H1 (cell line): ENCODE measurements around the gene COX10. TPM values are rescaled to one million over a fixed set of nuclear protein-coding genes. Genes with fewer than 3 reads are reported as not detected.

Experiments
- CTCF ChIA-PET: fragments of 300-600 bp; sonication (Branson Sonifier 250); formaldehyde crosslinking; loops from one replicate; lab custom pipeline; 2021; ENCODE audit not compliant: partially characterized antibody; lab: Charles Lee
- POLR2A ChIA-PET: fragments of 300-600 bp; sonication (Branson Sonifier 250); formaldehyde crosslinking; loops from one replicate; lab custom pipeline; 2021; ENCODE audit warnings: inconsistent platforms; ENCODE audit not compliant: partially characterized antibody; lab: Charles Lee
- DNase-seq, 2 experiments: peaks; one replicate each; pipeline versions ENCODE4 v3.0.0 to v3.0.0-alpha.2; 2010 to 2022; ENCODE audit warnings: low spot score in 2 of 2, low read depth in 1 of 2, mixed read lengths in 1 of 2
- FAIRE-seq: peaks from 2 replicates; lab custom pipeline; 2011; peaks lifted over from hg19 to GRCh38; lab: Jason Lieb, UNC
- H2AFZ ChIP-seq: 2 replicates; pipeline ENCODE4 v1.8.1; 2012; ENCODE audit warnings: low read length, inconsistent platforms
- H2AK5ac ChIP-seq: 2 replicates; pipeline ENCODE4 v1.6.1; 2013; ENCODE audit warnings: low read depth, low read length
- H2BK120ac ChIP-seq: replicated peaks from 2 replicates; pipeline ENCODE3; 2013; ENCODE audit warnings: low read depth, low read length, inconsistent platforms
- H2BK12ac ChIP-seq: 2 replicates; pipeline ENCODE4 v1.6.1; 2013; ENCODE audit warnings: low read depth, low read length
- H2BK15ac ChIP-seq: 2 replicates; pipeline ENCODE4 v1.6.1; 2013; ENCODE audit warnings: low read length
- H2BK20ac ChIP-seq: 2 replicates; pipeline ENCODE4 v1.6.1; 2013; ENCODE audit warnings: low read length
- H2BK5ac ChIP-seq: 2 replicates; pipeline ENCODE4 v1.6.1; 2013; ENCODE audit warnings: low read depth, low read length
- H3K14ac ChIP-seq: 2 replicates; pipeline ENCODE4 v1.6.1; 2013; ENCODE audit warnings: inconsistent platforms; ENCODE audit not compliant: insufficient read length
- H3K18ac ChIP-seq: 2 replicates; pipeline ENCODE4 v1.6.1; 2013; ENCODE audit warnings: low read length; ENCODE audit errors: extremely low read depth
- H3K23ac ChIP-seq: 2 replicates; pipeline ENCODE4 v1.6.1; 2013; ENCODE audit warnings: inconsistent platforms; ENCODE audit not compliant: insufficient read length
- H3K23me2 ChIP-seq: 2 replicates; pipeline ENCODE4 v1.6.1; 2013; ENCODE audit warnings: low read depth, low read length
- H3K27ac ChIP-seq: 2 replicates; pipeline ENCODE4 v1.6.1; 2011; ENCODE audit warnings: low read depth, low read length, inconsistent platforms
- H3K27me3 ChIP-seq, 4 experiments: replicated peaks in 1 of 4; 1 replicate in 1 of 4; 2 replicates in 3 of 4; pipeline versions ENCODE4 v1.6.1 to v1.8.1; 2011 to 2013; ENCODE audit warnings: low read length in 3 of 4, mild to moderate bottlenecking in 3 of 4, inconsistent platforms in 2 of 4, mixed read lengths in 2 of 4, moderate library complexity in 1 of 4; ENCODE audit not compliant: control insufficient read depth in 3 of 4, insufficient read depth in 3 of 4; ENCODE audit errors: extremely low read depth in 1 of 4
- H3K36me3 ChIP-seq, 4 experiments: 2 replicates each; pipeline versions ENCODE4 v1.6.1 to v1.8.1; 2011 to 2013; ENCODE audit warnings: mild to moderate bottlenecking in 4 of 4, low read length in 3 of 4, moderate library complexity in 2 of 4, control low read depth in 1 of 4, inconsistent platforms in 1 of 4; ENCODE audit not compliant: insufficient read depth in 4 of 4, control insufficient read depth in 2 of 4
- H3K4ac ChIP-seq: replicated peaks from 2 replicates; pipeline ENCODE3; 2013; ENCODE audit warnings: low read length, low read depth, mixed read lengths, inconsistent platforms; ENCODE audit not compliant: insufficient read length
- H3K4me1 ChIP-seq, 4 experiments: replicated peaks in 1 of 4; 1 replicate in 1 of 4; 2 replicates in 3 of 4; pipeline versions ENCODE4 v1.6.1 to v1.8.1; 2011 to 2013; ENCODE audit warnings: low read length in 3 of 4, inconsistent platforms in 2 of 4, mixed read lengths in 1 of 4; ENCODE audit not compliant: insufficient read depth in 4 of 4, control insufficient read depth in 3 of 4
- H3K4me2 ChIP-seq, 2 experiments: 2 replicates each; pipeline versions ENCODE4 v1.6.1 to v1.8.1; 2011 to 2013; ENCODE audit warnings: low read depth in 2 of 2, low read length in 2 of 2, control low read depth in 1 of 2, inconsistent platforms in 1 of 2, mild to moderate bottlenecking in 1 of 2; ENCODE audit not compliant: insufficient read depth in 1 of 2
- H3K4me3 ChIP-seq, 4 experiments: fragments of 200-600, 300-600 bp in 1 of 4; sonication (generic), shearing (Covaris generic), sonication (Bioruptor Twin) in 1 of 4; 2 replicates each; pipeline versions ENCODE4 v1.5.1 to v1.8.1; 2011 to 2016; ENCODE audit warnings: low read length in 4 of 4, low read depth in 3 of 4, control low read depth in 2 of 4, inconsistent platforms in 2 of 4, mild to moderate bottlenecking in 2 of 4, mixed read lengths in 1 of 4, moderate library complexity in 1 of 4; ENCODE audit not compliant: insufficient read depth in 2 of 4; ENCODE audit errors: extremely low read depth in 1 of 4
- H3K56ac ChIP-seq: replicated peaks from 2 replicates; pipeline ENCODE3; 2013; ENCODE audit warnings: low read depth, mild to moderate bottlenecking, mixed read lengths, low read length, inconsistent platforms; ENCODE audit not compliant: insufficient read length
- H3K79me1 ChIP-seq: 2 replicates; pipeline ENCODE4 v1.6.1; 2013; ENCODE audit warnings: low read depth, low read length, control low read depth
- H3K79me2 ChIP-seq, 2 experiments: 2 replicates each; pipeline versions ENCODE4 v1.6.1 to v1.8.1; 2012 to 2013; ENCODE audit warnings: low read length in 2 of 2, mild to moderate bottlenecking in 2 of 2, inconsistent platforms in 1 of 2; ENCODE audit not compliant: insufficient read depth in 2 of 2, control insufficient read depth in 1 of 2
- H3K9ac ChIP-seq, 4 experiments: replicated peaks in 1 of 4; 1 replicate in 1 of 4; 2 replicates in 3 of 4; pipeline versions ENCODE4 v1.6.1 to v1.8.1; 2011 to 2013; ENCODE audit warnings: low read depth in 3 of 4, low read length in 3 of 4, control low read depth in 2 of 4, mild to moderate bottlenecking in 2 of 4, moderate library complexity in 2 of 4, inconsistent platforms in 1 of 4; ENCODE audit errors: extremely low read depth in 1 of 4
- H3K9me3 ChIP-seq, 2 experiments: 2 replicates each; pipeline versions ENCODE4 v1.6.1 to v1.8.1; 2012 to 2013; ENCODE audit warnings: mild to moderate bottlenecking in 2 of 2, moderate library complexity in 2 of 2, control low read depth in 1 of 2, inconsistent platforms in 1 of 2, low read depth in 1 of 2, low read length in 1 of 2, mixed read lengths in 1 of 2; ENCODE audit not compliant: insufficient read depth in 2 of 2
- H4K20me1 ChIP-seq, 2 experiments: replicated peaks in 1 of 2; 2 replicates each; pipeline versions ENCODE3 to v1.8.1; 2011 to 2013; ENCODE audit warnings: inconsistent platforms in 2 of 2, low read length in 2 of 2, mild to moderate bottlenecking in 1 of 2; ENCODE audit not compliant: insufficient read depth in 2 of 2, control insufficient read depth in 1 of 2
- H4K5ac ChIP-seq: 2 replicates; pipeline ENCODE4 v1.6.1; 2013; ENCODE audit warnings: low read length, low read depth, mixed read lengths, inconsistent platforms; ENCODE audit not compliant: insufficient read length
- H4K8ac ChIP-seq: 2 replicates; pipeline ENCODE4 v1.8.0; 2013; ENCODE audit warnings: mild to moderate bottlenecking, moderate library complexity, low read length, inconsistent platforms; ENCODE audit not compliant: insufficient read depth; ENCODE audit errors: extremely low read depth
- H4K91ac ChIP-seq: replicated peaks from 2 replicates; pipeline ENCODE3; 2013; ENCODE audit warnings: low read length, mixed read lengths, inconsistent platforms; ENCODE audit not compliant: insufficient read length
- ASH2L ChIP-seq: fragments of 200-600, 300-600 bp; sonication (generic); IDR thresholded peaks from one replicate; pipeline ENCODE4 v1.7.1; 2017; ENCODE audit warnings: low read length
- CHD1 ChIP-seq: IDR thresholded peaks from 2 replicates; pipeline ENCODE4 v1.6.1; 2012; ENCODE audit warnings: low read depth, low read length, improper control_type of control experiment
- CTBP2 ChIP-seq: IDR thresholded peaks from 2 replicates; pipeline ENCODE4 v1.7.0; 2011; ENCODE audit warnings: borderline replicate concordance, mild to moderate bottlenecking, moderate library complexity, mixed read lengths, low read length; ENCODE audit not compliant: insufficient read depth, insufficient read length
- HDAC2 ChIP-seq, 2 experiments: fragments of 300-600 bp in 1 of 2; sonication (generic) in 1 of 2; IDR thresholded peaks; 2 replicates each; pipeline ENCODE4 v1.6.1; 2011 to 2012; ENCODE audit warnings: low read depth in 2 of 2, low read length in 2 of 2, mild to moderate bottlenecking in 2 of 2, moderate library complexity in 2 of 2, borderline replicate concordance in 1 of 2, inconsistent platforms in 1 of 2
- HDAC6 ChIP-seq: IDR thresholded peaks from one replicate; pipeline ENCODE4 v1.7.1; 2012; ENCODE audit warnings: low read depth, mild to moderate bottlenecking, inconsistent platforms, low read length, moderate library complexity
- KDM4A ChIP-seq: IDR thresholded peaks from one replicate; pipeline ENCODE4 v1.7.1; 2012; ENCODE audit warnings: low read depth, mild to moderate bottlenecking, moderate library complexity, low read length, inconsistent platforms; ENCODE audit not compliant: severe bottlenecking
- SRF ChIP-seq: IDR thresholded peaks from 2 replicates; pipeline ENCODE4 v1.6.1; 2011; ENCODE audit warnings: mild to moderate bottlenecking, low read depth, low read length, moderate library complexity
- WGBS, 2 experiments: shearing (Covaris generic) in 1 of 2; methylation state at CpG; one replicate each; pipeline versions ENCODE4 v1.1.6 to v1.1.7; 2013 to 2015; ENCODE audit warnings: low lambda C conversion rate in 2 of 2, mixed read lengths in 2 of 2, inconsistent platforms in 1 of 2, low coverage in 1 of 2, missing lambda C conversion rate in 1 of 2; ENCODE audit not compliant: insufficient replicate concordance in 2 of 2, insufficient coverage in 1 of 2, insufficient read length in 1 of 2; ENCODE audit errors: extremely low coverage in 1 of 2, missing lambda C conversion rate in 1 of 2; 5-methylcytosine and 5-hydroxymethylcytosine counted together
- long read RNA-seq, 2 experiments: library from RNA in 1 of 2; library from capped mRNA in 1 of 2; stranded (forward); transcript quantifications; one replicate each; pipeline ENCODE4 v2.0.0, GENCODE V29; 2021; ENCODE audit warnings: inconsistent platforms in 1 of 2
- polyA minus RNA-seq, 3 experiments: library from RNA; depleted of rRNA, polyadenylated mRNA; stranded (reverse); fragments of >200 nt; gene quantifications; 1 replicate in 2 of 3; 2 replicates in 1 of 3; pipeline ENCODE4 v1.2.3, GENCODE V29; 2011
- polyA plus RNA-seq, 7 experiments: library from polyadenylated mRNA; depleted of rRNA in 3 of 7; stranded (reverse) in 5 of 7; unstranded in 2 of 7; fragments of >200 nt in 5 of 7; fragments of 200-250 nt in 2 of 7; gene quantifications; 1 replicate in 5 of 7; 2 replicates in 1 of 7; 4 replicates in 1 of 7; pipeline versions ENCODE4 v1.2.1 to v1.2.3, GENCODE V29; 2011 to 2013; ENCODE audit warnings: missing spikeins in 2 of 7, mixed read lengths in 2 of 7
- total RNA-seq: library from RNA; stranded (reverse); fragmentation: NEBNext Ultra II Directional; extraction: Animal tissue kit (Norgen Biotek cat#: 25700); gene quantifications from 2 replicates; pipeline ENCODE4 v1.2.1, GENCODE V29; 2021

COX10 gene
- total RNA-seq (19.6 and 23.0 TPM in 2 replicates), polyA plus RNA-seq (2011; rRNA removed) (18.0 and 21.8 TPM in 2 replicates), polyA minus RNA-seq (2011; rRNA and poly(A)+ RNA removed) (28.5 and 30.0 TPM in 2 replicates)
- 18.9 TPM for polyA plus RNA-seq (2011; cell fraction: cytosol; rRNA removed)
- polyA plus RNA-seq (2011; cell fraction: nucleus; rRNA removed): 14.0 TPM
- polyA plus RNA-seq (2012, experiment 1 of 2): 12.0 to 14.1 TPM (median 13.2 TPM) in 4 replicates
- polyA plus RNA-seq (2012, experiment 2 of 2): 10.6 TPM
- polyA plus RNA-seq (2013, experiment 1 of 2): 12.1 TPM
- polyA plus RNA-seq (2013, experiment 2 of 2): 12.1 TPM
- 21.1 TPM for polyA minus RNA-seq (2011; cell fraction: cytosol; rRNA and poly(A)+ RNA removed)
- polyA minus RNA-seq (2011; cell fraction: nucleus; rRNA and poly(A)+ RNA removed): 46.7 TPM
- long read RNA-seq, experiment 1, transcript COX10-201 (7 exons, 2,873 nt): major isoform, 5 of 17 reads
- long read RNA-seq, experiment 1, partial matches to known transcripts: 8 of 17 reads
- long read RNA-seq, experiment 1, other reads (novel, unspliced or antisense): 2 of 17 reads
- long read RNA-seq, experiment 2, partial matches to known transcripts: 0 of 2 reads
- long read RNA-seq, experiment 2, other reads (novel, unspliced or antisense): 0 of 2 reads

DNA sequence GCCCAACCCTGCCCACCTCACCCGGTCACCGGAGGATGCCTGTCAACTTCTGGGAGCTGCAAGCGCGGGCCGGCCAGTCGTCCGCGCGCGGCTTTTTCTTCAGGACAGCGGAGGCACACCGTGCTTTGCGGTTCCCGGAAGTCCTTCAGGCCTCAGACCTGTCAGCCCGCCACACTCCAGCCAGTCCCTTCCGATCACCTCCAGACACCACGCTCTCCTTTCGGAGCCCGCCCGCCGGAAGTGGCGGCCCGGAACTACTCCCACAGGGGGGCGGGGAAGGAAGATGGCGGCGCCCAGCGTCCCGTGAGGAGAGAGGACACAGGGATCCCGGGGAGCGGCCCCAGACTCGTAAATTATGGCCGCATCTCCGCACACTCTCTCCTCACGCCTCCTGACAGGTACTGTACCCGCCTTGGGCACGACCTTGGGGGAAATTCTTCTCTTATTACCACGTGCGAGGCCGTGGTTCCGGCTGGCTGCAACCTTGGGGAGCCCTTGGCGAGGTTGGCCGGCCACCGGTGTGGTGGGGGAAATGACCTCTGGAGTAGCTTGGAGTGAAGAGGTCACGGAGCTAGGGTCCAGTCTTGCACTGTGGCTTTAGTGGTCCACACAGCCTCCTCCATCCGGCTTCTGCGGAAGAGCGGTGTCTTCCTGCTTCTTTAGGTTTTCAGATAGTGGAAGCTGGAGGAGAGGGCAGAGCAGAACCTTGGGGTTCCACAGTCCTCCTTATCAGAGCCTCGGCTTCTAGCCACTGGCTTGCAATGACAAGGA, at the start of gene COX10:
COX10 (plus strand) TSS at position 254 of the 771 bp plus-strand sequence; CDS start at position 356, 102 bp downstream.
- Histone ChIP-seq H3K9me3 (peaks cover 4 to 7% of the 10 kb centered on the region in 2 experiments; a peak in 2 of 4 replicates), H3K79me1 (peaks cover 4% of the 10 kb centered on the region), H3K9ac (peak within 1 kb of the TSS; percentile 67 to 99 (median 97)), H2BK5ac (peak within 1 kb of the TSS; percentile 80), H3K4me1 (no peaks in the 10 kb centered on the region; a peak in 1 of 7 replicates), H2BK12ac (0 out of 2 replicates have a peak within 1 kb of the TSS, but pooled peaks have one; percentile 28), H4K5ac (peak within 1 kb of the TSS; percentile 52), H3K27ac (peak within 1 kb of the TSS; percentile 95), H2BK15ac (peak within 1 kb of the TSS; percentile 90; the same call in 1 of the 2 replicates), H3K23ac (no peak within 1 kb of the TSS), H2AFZ (peak within 1 kb of the TSS; percentile 94), H2BK20ac (no peak within 1 kb of the TSS), H3K4me3 (peak within 1 kb of the TSS; percentile 91 to 100 (median 98)), H3K56ac (peak within 1 kb of the TSS; percentile 32), H3K27me3 (no peaks in the 10 kb centered on the region), H3K18ac (peak within 1 kb of the TSS; percentile 97), H3K23me2 (no peaks in the 10 kb centered on the region; the same call in 1 of the 2 replicates), H4K20me1 (peaks cover 2% of the 10 kb centered on the region in 2 experiments), H3K36me3 (peaks cover 0 to 12% (median 1%) of the 10 kb centered on the region in 4 experiments; a peak in 2 of 8 replicates), H2BK120ac (no peak within 1 kb of the TSS), H3K79me2 (peaks cover 11 to 54% of the 10 kb centered on the region in 2 experiments), H3K4ac (peak within 1 kb of the TSS; percentile 28), H4K91ac (peak within 1 kb of the TSS; percentile 28), H4K8ac (peak within 1 kb of the TSS; percentile 99; the same call in 1 of the 2 replicates), H3K14ac (no peak within 1 kb of the TSS), H3K4me2 (peak within 1 kb of the TSS; percentile 83 to 89), H2AK5ac (no peak within 1 kb of the TSS)
- DNase-seq: peak; percentile 58 to 92
- FAIRE-seq: no peak
- ChIA-PET CTCF (interaction anchor here (1.4 kb wide), 1 partner anchor 471 kb away, joined by 3 read pairs; no protein-coding TSS in a partner anchor), POLR2A (interaction anchor here (1.0 to 1.6 kb wide), 4 partner anchors 8 to 42 kb away, joined by 3 to 7 read pairs (median 4); no protein-coding TSS in a partner anchor)
- 2% methylated on average over 19 of the region's 48 CpGs; no CpG with 5 or more reads in 1 of the 2 experiments for WGBS, 2 experiments
- no peak for TF ChIP-seq CHD1
- TF ChIP-seq ASH2L: peak; percentile 89
- TF ChIP-seq HDAC2 (IDR thresholded peaks at IDR 0.05; ENCODE audit: borderline replicate concordance in 1 of 2, low read depth in 2 of 2, low read length in 2 of 2): peak in 1 of 2 experiments; percentile 69; a peak in 2 of 4 replicates
- TF ChIP-seq SRF: no peak
- TF ChIP-seq KDM4A: peak; percentile 54
- TF ChIP-seq CTBP2: no peak
- no peak for TF ChIP-seq HDAC6
